SW480 (cell line): ENCODE results near the gene SDK1.

Experiments used
- DNase-seq: peaks from one replicate; pipeline ENCODE4 v3.0.0-alpha.2; 2016; ENCODE audit warnings: low spot score

SDK1 gene

DNA sequence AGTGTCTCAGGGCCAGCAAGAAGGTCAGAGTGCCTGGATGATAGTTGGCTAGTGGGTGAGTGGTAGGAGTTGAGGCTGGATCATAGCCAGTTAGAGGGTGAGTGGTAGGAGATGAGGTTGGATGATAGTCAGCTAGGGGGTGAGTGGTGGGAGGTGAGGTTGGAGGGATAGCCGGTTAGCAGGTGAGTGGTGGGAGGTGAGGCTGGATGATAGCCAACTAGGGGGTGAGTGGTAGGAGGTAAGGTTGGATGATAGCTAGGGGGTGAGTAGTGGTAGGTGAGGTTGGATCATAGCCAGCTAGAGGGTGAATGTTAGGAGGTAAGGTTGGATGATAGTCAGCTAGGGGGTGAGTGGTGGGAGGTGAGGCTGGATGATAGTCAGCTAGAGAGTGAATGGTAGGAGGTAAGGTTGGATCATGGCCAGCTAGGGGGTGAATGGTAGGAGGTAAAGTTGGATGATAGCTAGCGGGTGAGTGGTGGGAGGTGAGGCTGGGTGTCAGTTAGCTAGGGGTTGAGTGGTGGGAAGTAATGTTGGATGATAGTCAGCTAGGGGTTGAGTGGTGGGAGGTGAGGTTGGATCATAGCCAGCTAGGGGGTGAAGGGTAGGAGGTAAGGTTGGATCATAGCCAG lies 226.6 kb downstream of the SDK1 start:
- no peak for DNase-seq

DNA sequence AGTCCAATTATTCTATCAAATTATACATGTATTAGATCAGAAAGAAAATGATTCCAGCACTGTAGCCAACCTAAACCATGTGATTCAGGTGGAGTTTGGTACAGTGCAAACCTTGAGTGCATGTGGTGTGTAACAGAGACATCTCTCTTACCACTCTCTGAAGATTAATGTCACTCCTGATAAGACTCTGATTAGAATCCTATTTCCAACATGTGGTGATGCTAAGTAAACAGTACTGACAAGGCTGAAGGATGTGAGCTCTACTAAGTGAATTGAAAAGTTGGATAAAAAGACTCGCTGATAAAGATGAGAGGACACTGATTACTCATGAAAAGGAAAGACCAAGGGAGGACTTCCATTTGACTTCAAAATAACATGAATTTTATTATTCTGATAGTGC lies 232.0 kb downstream of the SDK1 start:
- DNase-seq: no peak

DNA sequence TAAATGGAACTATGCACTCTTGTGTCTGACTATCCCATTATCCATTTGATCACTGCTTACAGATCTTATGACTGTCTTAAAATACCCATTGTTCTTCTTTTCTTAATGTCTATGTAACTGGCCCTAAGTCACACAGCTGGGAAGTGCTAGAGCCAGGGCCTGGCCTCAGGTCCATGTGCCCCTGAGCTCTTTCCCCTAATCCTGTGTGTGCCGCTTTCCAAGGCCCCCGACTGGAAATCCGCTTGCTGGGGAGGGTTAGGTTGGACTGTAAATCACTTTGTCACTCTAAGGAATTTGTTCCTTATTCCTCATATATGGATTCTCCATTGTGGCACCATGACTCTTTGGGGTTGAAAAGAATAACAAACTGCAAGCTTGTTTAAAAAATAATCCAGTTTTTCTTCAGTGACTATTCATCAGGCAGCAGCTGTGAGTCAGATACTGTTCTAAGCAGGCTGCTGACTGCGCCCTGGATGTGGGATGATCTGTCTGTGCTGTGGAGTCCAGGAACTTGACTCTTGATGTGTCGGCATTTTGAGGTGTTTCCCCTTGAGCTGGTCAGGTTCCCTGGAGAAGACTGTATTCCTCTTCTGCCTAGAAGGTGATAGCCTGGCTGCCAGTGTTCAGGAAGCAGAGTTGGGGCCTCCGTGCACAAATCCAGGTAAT lies 236.3 kb downstream of the SDK1 start:
- no peak for DNase-seq

DNA sequence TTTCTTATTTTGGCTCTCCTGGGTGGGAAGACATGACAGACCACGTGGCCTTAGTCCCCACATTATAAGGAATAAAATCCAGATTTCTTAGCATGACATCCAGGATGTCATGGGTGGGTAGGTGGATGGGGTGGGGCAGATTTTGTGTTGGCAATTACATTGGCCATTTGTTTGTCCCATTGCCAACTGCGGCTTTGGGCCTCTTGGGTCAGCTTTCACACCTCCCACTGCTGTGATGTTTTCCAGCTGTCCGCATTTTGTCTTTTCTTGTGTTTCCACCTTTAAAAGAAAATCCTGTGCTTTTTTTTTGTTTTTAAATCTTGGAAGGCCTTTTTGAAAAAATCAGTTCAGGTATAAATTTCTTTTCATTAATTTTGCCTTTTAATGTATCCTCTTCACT lies 237.0 kb downstream of the SDK1 start:
- DNase-seq: no peak

DNA sequence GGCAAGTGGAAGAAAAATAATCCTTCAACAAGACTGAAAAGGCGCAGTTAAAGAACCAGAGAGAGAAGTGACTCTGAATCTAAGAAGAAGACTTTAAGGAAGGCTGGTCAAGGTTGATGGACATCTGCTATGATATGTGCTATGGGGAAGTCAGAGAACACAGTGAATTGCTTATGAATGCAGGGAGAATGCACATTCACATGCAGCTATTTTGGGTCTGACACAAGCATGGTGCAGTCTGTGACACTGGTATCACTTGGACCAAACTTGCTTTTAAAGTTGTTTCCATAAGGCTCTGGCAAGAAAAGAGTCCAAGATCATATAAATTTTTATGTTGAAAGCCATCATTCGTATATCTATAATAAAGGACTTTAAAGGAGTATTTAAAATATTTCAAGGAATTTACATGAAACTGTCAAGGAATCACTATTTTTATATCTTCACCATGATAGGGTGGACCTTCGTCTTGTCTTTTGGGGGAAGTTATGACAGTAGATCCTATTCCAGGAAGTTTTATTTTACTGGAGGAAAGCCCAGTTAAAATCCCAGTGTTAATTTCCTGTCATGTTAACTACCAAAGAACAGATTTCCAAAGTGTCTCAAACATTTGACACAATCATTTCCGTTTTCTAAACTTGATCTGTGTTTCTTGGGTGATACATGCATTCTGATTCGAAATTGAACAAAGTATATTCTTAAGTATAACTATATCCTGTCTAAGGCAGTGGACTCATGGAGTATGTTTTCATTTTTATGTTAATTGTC lies 239.6 kb downstream of the SDK1 start:
- DNase-seq: no peak

DNA sequence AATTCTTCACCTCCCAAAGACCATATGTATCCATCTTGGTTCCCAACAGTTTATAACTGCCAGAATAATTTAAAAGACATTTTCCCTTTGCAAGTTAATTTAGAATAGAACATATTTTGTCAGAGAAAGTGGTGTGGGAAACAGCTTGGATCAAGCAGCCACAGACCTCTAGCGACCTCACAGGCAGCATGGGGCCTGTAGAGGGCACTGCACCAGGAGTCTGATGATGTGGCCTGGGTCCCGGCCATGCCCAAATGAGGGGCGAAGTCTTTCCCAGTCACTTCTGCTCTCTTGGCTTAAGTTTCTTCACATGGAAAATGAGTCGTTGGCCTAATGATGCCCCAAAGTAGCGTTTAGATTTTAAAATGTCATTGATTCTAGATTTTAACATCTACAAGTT lies 243.2 kb downstream of the SDK1 start:
- no peak for DNase-seq

DNA sequence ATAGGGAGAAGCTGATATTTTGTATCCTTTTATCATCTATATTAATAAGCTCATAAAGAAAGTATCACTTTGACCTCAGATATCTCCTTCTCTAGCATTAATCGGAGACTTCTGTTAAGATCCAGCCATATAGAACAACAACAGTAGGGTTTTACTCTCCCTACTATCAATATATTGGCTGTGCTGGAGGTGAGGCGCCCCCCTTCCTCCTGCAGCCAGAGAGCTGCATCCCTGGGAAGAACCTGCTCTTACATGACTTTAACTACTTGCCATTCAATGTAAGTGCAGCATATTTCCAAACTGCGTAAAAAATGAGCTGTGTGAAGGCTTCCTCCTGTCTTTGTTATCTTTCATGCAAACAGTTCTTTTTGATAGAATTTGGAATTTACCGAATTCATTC lies 247.8 kb downstream of the SDK1 start:
- DNase-seq: no peak

DNA sequence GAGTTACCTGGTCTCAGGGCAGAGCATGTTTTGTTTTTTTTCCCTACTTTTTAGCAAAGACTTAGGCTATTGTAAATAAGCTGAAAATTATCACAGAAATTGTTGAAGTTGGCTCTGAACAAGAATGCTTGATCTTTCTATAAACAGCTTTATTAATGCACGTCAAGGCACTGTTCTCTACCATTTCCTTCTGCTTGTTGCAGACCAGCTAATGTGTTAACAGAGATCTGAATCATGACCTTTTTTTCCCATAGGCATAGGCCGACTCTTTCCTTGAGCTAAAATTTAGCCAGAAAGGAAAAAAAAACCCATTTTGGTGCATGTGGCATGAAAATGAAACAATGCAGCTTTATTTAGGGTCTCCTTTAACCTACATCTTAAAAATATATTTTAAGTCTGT lies 248.5 kb downstream of the SDK1 start:
- DNase-seq: no peak

DNA sequence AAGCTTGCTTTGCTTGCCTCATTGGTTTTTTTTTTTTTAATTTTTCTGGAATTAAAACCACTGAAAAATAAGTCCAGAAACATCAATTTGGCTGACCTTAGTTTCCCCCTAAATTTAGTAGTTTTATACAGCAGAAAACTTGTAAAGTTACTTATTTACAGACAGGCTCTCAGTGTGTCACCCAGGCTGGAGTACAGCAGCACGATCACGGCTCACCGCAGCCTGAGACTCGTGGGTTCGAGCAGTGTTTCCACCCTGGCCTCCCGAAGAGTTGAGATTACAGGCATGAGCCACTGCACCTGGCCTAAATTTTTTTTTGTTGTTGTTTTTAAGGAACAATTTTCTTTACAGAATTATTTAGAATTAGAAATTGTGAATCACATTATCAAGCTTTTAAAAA lies 250.5 kb downstream of the SDK1 start:
- DNase-seq: no peak

DNA sequence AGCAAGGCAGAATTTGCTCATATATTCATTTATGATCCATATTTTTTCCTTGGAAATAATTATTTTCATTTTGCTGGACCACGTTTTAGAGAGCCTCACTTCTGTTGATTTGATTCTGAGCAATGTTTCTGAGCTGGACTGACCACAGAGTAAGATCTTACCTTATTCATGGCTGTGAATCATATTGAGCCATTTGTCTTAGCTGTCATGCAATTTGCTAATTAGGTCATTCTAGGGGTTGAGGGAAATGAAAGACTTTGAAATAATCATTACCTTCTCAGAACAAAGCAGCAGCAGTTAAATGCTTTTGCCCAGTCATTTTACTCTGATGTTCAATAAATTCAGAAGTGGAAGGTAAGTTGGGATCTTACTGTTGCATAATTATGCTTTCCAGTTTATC lies 251.4 kb downstream of the SDK1 start:
- no peak for DNase-seq

DNA sequence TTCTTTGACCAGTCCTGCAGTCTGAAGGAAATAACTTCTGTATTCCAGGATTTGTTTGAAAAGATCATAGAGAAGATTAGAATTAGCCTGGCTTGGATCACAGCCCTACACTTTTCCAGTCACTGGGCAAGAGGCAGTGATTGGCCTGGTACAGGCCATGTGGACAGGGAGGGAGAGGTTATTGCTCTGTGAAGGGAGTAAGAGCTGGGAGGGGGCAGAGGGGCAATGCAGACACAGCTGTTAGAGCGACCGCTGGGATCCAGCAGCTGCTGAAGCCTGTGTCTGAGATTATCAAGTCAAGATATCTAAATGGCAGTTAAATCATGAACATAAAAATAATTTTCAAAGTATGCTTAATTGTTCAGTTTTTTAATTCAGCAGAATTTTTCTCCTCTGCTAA lies 257.3 kb downstream of the SDK1 start:
- no peak for DNase-seq

DNA sequence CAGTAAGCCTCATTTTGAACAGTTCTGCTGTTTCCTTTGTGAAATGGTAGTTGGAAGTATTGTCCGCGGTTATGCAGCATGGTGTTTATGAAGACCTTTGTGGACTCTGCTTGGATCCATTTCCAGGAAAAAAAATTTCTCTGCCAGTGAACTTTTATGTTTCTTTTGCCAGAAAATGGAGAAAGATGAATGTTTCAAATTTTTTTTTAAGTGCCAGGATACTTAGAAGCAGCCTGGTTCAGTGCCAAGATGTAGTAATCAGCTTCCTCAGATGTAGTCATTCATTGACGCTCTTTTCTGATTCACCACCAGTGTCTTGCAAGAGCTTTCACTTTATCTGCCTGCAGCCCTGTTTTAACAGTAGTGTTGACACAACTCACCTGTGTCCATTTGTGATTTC lies 258.2 kb downstream of the SDK1 start:
- DNase-seq: no peak

DNA sequence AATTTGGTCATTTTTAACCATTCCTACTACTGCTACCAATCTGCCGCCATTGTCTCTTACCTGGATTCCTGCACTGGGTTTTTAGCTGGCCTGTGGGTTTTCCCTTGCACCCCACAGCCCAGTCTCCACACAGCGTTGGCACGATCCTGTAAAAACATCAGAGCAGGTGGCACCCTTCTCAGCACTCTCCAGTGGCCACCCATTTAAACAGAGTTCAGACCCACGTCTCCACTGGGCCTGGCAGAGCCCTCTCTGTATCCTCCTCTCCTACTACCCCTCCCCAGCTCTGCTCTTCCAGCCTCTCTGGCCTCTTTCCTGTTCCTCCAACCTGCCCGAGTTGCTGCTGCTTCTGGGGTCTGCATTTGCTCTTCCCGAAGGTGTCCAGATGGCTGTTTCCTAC lies 259.4 kb downstream of the SDK1 start:
- DNase-seq: no peak

DNA sequence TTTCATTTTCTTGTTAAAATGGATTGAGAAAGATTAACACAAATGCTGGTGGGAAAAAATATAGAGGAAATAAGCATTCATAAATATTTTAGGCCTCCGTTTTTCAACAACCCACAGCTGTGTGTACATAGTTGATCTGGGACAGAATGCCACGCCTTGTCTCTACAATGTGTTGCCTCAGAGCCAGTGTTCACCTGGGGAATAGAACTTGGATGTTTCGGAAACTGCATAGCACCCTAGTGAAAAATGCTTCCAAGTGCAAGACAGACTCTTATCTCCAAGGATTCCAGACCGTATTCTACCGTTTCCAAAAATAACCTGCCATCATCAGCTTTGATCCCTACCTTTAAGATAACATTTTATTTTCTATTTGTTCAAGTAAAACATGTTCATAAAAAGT lies 260.9 kb downstream of the SDK1 start:
- DNase-seq: no peak

DNA sequence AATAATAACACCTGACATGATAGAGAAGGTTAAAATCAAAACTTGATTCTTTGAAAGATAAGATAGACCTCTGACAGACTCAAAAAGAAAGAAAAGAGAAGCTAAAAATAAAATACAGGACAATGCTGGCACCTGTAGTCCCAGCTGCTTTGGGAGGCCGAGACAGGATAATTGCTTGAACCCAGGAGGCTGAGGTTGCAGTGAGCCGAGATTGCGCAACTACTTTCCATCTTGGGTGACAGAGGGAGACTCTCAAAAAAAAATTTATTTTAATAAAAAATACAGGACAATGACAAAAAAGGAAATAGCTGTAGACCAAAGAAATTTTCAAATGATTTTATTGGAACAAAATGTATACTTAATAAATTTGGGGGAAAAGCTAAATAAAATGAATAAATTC lies 263.2 kb downstream of the SDK1 start:
- no peak for DNase-seq

DNA sequence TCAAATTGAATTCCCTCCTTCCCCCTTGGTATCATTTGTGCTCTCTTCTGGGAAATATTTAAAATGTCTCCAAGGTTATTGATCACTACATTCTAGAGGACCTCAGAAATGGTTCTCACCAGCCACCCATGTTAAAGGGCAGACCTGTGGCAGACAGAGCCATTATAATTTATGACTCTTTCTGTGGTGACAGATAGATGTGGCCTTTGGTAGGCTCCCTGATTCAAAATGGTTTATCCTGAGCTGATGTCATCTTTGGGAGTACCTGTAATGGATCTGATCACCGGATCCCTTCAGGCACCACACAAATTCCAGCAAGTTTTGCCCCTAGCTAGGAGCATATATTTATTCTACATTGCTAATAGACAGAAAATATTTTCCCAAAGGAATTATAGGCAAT lies 267.5 kb downstream of the SDK1 start:
- peak; percentile 38 for DNase-seq

DNA sequence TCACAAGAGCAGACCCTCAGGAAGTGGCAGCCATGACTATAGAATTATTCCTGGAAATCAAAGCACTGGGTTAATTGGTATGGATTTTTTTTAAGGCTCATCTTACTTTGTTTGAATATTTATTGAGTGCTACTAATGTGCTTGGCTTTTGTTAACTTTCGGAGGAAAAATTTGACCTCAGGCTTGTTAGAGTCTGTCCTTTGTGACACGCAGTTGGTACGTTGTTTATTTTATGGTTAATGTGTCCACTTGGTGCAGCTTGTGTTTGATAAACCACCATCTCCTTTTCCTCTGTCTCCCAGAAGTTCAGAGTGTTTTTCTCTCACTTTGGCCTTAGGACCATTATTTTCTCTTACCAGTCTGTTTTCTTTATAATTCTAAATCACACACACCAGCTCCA lies 268.6 kb downstream of the SDK1 start:
- DNase-seq: no peak

DNA sequence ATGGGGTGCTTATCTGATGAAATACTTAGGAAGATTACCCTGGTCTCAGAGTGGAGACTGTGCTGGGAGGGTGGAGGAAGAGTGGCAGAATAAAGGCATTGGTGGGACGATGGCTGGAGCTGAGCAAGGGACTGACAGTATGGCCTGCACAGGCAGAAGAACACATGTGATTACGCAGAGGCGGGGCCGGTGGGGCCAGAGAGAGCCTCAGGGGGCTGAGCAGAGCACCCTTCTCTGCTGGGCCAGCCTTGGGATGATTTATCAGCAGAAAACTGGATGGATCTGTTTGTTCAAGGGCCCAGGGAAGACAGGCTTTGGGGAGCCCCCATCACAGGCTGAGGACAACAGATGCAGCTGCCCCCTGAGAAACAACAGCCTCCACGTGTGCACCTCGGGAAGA lies 272.1 kb downstream of the SDK1 start:
- no peak for DNase-seq

DNA sequence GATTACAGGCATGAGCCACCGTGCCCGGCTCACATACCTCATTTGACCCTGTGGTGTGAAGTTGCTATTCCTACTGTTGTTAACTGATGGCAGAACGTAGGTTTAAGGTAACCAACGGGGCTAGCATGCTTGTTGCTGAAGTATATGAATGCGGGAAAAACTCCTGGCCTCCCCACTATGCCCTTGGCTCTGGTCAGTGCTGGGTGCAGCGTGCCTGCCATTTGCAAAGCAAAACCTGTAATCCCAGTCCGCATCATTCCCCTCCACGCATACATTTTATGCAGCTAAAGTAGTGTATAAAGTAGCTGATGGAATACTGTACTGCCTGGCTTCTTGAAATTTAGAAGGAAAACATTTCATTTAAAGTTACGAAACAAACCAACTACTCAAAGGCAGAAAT lies 273.3 kb downstream of the SDK1 start:
- DNase-seq: no peak

DNA sequence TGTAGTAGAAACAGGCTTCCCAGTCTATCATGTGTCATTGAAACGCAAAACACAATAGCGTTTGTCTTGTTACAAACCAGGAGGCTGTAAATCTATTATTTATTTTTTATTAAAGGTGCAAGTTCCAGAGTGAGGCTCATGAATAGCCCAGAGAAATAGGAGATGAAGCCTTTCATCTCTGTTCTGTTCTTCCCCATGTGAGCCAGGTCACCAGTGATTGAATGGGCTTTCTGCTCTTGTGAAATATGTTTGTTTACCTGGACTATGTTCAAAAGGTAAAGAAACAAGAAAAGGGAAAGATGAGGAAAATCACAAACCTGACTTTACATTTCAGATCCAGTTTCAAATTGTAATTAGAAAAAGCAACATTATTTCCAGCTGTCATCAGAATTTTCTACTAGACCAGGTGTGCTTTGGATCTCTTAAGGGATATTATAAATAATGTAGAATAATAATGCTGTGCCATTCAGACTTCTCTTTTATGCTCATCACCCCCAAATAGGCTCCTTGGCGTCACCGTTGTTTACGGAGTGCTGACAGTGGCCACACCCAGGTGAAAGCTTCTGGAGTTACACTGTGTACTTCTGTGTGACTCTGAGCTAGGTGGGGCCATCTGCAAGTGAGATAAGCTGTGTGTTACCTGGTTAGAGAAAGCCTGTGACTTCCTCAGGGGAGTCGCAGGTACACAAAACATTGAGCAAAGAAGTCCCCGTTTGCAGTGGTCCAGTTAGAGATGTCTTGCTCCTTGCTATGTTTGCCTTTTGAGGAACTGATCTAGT lies 274.9 kb downstream of the SDK1 start:
- DNase-seq: no peak

DNA sequence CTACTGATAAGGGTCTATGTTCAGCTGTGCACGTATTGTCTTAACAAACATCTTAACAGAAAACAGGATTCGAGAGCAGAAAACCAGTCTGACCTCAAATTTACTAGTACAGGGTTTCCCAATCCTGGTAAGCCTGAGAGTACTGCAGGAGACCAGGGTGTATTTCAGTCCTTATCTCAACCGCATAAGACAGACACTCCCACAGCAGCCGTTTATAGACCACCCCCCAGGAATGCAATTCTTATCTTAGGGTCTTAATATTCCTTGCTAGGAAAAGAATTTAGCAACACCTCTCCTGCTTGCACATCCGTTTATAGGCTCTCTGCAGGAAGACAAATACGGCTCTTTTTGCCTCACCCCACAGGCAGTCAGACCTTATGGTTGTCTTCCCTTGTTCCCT lies 277.3 kb downstream of the SDK1 start:
- DNase-seq: no peak

DNA sequence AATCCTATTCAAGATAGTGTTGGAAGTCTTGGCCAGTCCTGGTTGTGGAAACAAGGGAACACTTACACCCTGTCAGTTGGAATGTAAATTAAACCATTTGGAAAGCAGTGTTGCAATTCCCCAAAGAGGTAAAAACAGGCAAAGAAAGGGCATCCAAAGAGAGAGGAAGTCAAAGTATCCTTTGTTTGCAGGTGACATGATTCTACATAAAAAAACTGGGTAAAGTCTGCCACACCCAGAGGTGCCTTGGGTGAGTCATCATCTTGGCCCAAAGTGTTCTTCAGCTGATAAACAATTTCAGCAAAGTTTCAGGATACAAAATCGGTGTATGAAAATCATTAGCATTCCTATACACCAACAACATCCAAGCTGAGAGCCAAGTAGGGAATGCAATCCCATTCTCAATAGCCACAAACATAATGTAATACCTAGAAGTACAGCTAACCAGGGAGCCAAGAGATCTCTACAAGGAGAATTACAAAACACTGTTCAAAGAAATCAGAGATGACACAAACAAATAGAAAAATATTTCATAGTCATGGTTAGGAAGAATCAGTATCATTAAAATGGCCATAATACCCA lies 278.7 kb downstream of the SDK1 start:
- DNase-seq: no peak
